SW 1271 (cell line): ENCODE results near the gene TAF4.
A peak's percentile ranks its signal among the peaks of the same experiment; 100 is the strongest.
"Not testable (repeated sequence)": the region's sequence is repeated elsewhere in the genome, so short reads cannot be mapped to it uniquely, and the experiment has no call there.

ENCODE experiments used
- DNase-seq, 2 experiments: peaks; one replicate each; lab custom pipeline; 2025; lab: John Stamatoyannopoulos, UW

The TAF4 gene

GRCh38 chr20:62080249-62080990 lies 14.7 kb upstream of the TAF4 start:
- DNase-seq: no peak

GRCh38 chr20:62079166-62079565 lies 13.5 kb upstream of the TAF4 start:
- DNase-seq: no peak

- no peak for DNase-seq
Observed at GRCh38 chr20:62073323-62073722, 7.6 kb upstream of the TAF4 start.

DNA sequence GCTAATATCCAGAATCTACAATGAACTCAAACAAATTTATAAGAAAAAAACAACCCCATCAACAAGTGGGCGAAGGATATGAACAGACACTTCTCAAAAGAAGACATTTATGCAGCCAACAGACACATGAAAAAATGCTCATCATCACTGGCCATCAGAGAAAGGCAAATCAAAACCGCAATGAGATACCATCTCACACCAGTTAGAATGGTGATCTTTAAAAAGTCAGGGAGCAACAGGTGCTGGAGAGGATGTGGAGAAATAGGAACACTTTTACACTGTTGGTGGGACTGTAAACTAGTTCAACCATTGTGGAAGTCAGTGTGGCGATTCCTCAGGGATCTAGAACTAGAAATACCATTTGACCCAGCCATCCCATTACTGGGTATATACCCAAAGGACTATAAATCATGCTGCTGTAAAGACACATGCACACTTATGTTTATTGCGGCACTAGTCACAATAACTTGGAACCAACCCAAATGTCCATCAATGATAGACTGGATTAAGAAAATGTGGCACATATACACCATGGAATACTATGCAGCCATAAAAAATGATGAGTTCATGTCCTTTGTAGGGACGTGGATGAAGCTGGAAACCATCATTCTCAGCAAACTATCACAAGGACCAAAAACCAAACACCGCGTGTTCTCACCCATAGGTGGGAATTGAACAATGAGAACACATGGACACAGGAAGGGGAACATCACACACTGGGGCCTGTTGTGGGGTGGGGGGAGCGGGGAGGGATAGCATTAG lies 6.2 kb upstream of the TAF4 start:
- DNase-seq: not testable (repeated sequence)

DNA sequence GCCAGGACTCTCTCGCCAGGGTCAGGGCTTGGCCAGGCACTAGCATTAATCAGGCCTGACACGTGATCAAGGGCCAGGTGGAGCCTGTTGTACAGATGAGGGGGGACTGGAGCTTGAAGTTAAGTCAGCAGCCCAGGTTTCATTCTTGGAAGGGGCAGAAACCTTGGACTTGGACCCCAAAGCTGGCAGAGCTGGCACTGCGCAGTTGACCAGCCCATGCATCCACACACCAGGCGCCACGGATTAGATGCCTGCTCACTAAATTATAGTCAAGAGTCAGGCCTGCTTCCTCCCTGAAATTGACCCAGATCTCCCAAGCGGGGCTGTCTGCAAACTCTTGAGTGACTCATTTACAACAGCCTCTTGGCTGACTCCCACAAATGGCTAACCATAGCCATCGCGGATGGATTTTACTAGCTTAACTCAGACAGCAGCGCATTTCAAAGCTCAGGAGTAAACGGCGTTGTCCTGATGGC lies 4.1 kb upstream of the TAF4 start:
- DNase-seq: no peak

DNA sequence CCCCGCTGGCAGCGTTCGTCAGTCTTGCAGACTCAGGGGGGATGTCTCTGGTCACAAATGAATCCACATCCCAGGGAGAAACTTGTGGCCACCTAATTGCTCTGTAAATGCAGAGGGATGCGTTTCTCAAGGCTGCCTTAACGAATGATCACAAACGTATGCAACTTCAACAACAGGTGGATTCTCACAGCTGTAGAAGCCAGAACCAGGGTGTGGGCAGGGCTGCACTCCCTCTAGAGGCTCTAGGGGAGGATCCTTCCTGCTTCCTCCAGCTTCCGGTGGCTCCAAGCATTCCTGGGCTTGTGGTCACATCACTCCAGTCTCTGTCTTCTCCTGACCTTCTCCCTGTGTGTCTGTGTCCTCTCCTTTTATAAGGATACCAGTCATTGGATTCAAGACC lies 3.3 kb upstream of the TAF4 start:
- no peak for DNase-seq

GRCh38 chr20:62067547-62068260 lies 2.0 kb upstream of the TAF4 start:
- DNase-seq: no peak

DNA sequence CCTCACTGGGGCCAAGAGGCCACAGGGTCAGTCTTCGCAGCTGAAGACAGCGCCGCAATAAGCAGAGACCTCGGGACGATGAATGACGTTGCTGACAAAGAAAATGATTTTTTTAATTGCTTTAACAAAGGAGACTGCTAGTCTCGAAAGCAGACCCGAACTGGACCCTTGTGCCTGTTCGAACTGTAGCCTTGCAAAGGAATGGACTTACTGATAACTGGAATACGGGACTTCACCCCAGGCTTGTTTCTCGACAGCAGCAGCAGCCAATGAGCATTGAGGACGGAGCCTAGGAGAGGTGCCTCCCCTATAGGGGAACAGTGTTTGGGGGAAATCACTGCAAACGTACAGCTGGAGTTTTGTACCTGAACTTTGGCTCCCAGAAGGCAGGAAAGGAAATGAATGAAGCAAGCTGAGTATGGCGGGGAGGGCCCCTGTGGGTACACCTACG lies 1.3 kb upstream of the TAF4 start:
- no peak for DNase-seq

DNA sequence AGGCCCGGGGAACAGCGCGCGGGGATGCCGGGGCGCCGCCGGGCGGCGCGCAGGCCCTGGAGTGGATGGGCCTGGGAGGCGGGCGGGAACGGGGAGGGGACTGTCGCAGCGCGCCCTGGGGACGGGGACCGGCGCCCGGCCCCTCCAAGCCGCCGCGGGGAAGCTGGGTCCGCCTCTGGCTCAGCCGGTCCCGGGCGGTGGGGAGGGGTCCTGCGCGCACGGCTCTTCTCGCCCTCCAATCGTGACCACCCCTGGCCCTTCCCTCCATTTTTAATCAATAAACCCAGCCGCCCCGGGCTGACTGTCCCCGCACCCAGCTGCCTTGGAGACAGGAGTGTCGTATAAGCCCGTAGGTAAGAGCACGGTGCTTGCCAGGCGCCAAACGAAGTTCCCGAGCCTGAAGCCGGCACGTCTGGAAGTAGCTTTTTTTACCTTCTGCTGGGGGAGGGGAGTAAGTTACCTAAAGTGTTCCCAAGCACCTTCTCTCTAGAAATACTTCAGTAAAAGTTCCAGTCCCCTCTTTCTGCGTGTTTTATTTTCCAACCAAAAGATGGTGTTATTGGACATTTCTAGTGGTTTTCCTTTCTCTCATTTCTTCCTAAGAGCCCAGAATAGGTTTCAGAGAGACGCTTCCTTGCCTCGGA lies 780 bp upstream of the TAF4 start:
- peak; percentile 27 to 52 for DNase-seq

DNA sequence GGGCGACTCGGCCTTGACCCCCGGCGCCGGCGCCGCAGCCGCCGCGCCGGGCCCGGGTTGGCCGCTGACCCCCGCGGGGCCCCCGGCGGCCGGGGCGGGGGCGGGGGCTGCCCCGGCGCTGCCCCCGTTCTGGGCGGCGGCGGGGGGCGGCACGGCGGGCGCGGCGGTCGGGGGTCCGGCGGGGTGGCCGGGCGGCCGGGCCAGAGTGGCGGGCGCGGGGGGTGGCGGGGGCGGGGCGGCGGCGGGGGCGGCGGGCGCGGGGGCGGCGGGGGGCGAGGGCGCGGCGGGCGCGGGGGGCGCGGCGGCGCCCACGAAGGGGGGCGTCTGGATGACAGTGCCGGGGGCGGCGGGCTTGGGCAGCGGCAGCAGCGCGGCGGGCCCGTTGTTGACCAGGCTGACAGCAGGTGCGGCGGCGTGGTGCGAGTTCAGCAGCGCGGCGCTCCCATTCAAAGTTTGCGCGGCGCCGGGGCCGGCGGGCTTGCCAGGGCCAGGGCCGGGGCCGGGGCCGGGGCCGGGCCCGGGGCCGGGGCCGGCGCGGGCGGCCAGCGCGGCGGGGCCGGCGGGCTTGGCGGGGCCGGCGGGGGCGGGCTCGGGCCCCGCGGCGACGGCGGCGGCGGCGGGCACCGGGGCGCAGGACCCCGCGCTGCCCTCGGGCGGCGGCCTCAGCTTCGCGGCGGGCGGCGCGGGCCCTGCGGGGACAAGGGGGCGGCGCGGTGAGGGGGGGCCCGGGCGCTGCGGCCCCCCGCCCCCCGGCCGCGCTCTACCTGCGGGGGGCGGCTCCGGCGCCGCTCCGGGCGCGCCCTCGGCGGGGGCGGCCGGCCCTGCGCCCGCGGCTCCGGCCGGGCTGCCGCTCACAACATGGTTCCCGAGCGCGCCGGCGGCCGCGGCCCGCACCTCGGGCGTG lies 659 bp downstream of the TAF4 start:
- DNase-seq: no peak

GRCh38 chr20:62063981-62064769 lies 1.5 kb downstream of the TAF4 start:
- no peak for DNase-seq

DNA sequence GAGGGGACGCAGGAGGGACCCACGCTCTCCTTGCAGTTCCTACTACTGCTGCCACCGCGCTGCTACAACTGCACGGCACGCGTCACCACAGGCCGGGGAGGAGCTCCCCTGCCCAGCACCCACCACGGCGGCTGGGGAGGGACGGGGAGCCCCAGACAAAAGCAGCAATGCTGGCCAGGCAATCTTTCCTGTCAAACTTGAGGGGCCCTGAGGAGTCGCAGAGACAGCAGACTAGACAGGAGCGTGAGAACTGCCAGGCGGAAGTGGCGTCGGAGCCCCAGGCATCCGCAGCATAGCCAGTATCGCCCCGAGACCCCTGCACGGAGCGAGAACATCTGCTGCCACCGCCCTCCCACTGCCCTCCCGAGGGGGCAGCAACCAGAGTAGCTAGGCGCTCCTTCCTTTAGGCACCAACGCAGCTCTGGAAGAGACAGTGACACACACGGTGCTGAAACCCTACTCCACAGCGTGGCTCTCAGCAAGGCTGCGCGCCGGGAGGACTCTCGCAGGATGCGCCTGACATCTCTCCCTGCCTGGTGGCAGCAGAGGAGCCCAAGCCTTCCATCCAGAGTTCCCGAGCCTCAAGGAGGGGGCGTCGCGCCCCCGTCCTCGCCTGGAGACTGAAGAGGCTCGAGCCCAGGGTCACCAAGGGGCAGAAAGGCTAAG lies 2.2 kb downstream of the TAF4 start:
- DNase-seq: no peak

DNA sequence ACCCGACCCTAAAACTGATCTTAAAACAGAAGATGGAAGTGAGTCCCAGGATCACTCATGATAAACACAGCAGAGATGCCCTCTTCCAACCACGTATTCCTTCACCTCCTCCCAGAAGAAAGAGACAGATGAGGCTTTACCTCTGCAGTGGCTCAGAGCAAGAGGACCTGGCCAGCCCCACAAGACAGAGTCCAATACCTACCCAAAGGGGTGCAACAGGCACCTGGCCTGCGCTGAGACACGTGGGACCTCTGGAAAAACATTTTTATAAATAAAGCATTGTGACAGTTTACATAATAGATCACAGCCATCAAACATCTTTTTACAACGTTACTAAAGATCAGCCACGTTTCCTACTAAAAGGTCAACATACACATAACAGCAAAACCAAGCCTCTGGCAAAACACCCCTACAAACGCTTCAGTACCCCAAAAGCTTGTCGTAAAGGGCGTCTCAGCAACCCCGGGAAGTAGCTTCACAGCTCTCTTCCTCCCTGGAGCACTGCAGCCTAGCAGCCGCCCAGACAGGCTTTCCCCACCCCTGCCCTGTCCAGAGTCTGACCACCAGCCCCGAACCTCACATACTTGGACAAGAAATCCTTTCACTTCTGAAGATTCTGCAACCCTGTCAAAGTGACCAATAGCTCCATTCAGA lies 2.9 kb downstream of the TAF4 start:
- no peak for DNase-seq

GRCh38 chr20:62061851-62062423 lies 3.7 kb downstream of the TAF4 start:
- no peak for DNase-seq

- DNase-seq: no peak
Observed at GRCh38 chr20:62060631-62061541, 4.8 kb downstream of the TAF4 start.

GRCh38 chr20:62059920-62060630 lies 5.6 kb downstream of the TAF4 start:
- no peak for DNase-seq

- no peak for DNase-seq
Observed at GRCh38 chr20:62059401-62059800, 6.3 kb downstream of the TAF4 start.
